GM10847 (cell line): ENCODE results near the gene CPVL.

Experiments used
- POLR2A ChIP-seq: IDR thresholded peaks from 2 replicates; pipeline ENCODE4 v1.6.1; 2011; ENCODE audit not compliant: insufficient read length; ENCODE audit errors: extremely low read depth

Gene CPVL

GRCh38 chr7:29167721-29168120 is 21.4 kb upstream of the CPVL start:
- no peak for TF ChIP-seq POLR2A

GRCh38 chr7:29163854-29164253 is 17.5 kb upstream of the CPVL start:
- TF ChIP-seq POLR2A, result no peak

- TF ChIP-seq POLR2A, result no peak
Measured at GRCh38 chr7:29162577-29162976, 16.2 kb upstream of the CPVL start.

- no peak for TF ChIP-seq POLR2A
Measured at GRCh38 chr7:29161231-29161630, 14.9 kb upstream of the CPVL start.

GRCh38 chr7:29160080-29160479 is 13.7 kb upstream of the CPVL start:
- no peak for TF ChIP-seq POLR2A

- no peak for TF ChIP-seq POLR2A
Measured at GRCh38 chr7:29158795-29159423, 12.6 kb upstream of the CPVL start.

GRCh38 chr7:29156907-29157452 is 10.6 kb upstream of the CPVL start:
- no peak for TF ChIP-seq POLR2A

GRCh38 chr7:29154076-29154475 is 7.7 kb upstream of the CPVL start:
- TF ChIP-seq POLR2A, result no peak

- no peak for TF ChIP-seq POLR2A
Measured at GRCh38 chr7:29150856-29151255, 4.5 kb upstream of the CPVL start.

GRCh38 chr7:29149036-29149435 is 2.7 kb upstream of the CPVL start:
- TF ChIP-seq POLR2A, result no peak

GRCh38 chr7:29147821-29148220 is 1.5 kb upstream of the CPVL start:
- no peak for TF ChIP-seq POLR2A

- TF ChIP-seq POLR2A, result no peak
Measured at GRCh38 chr7:29146888-29147609, 712 bp upstream of the CPVL start.

- no peak for TF ChIP-seq POLR2A
Measured at GRCh38 chr7:29145553-29146056, 732 bp downstream of the CPVL start.

- TF ChIP-seq POLR2A, result no peak
Measured at GRCh38 chr7:29143751-29144150, 2.6 kb downstream of the CPVL start.

- TF ChIP-seq POLR2A, result no peak
Measured at GRCh38 chr7:29142021-29142727, 4.2 kb downstream of the CPVL start.
